B cell (primary cell): ENCODE results near the gene HES1.

Experiments
- EZH2 ChIP-seq: IDR thresholded peaks from 2 replicates; pipeline ENCODE4 v1.6.1; 2012; ENCODE audit warnings: borderline replicate concordance, low read depth, mild to moderate bottlenecking, moderate library complexity, low read length; ENCODE audit not compliant: insufficient read depth, poor library complexity, severe bottlenecking
- TF ChIP-seq, protein P1 (sequence below): fragments of 200-600 bp; IDR thresholded peaks from one replicate; pipeline ENCODE4 v1.8.0; 2022; ENCODE audit warnings: antibody characterized with exemption, mild to moderate bottlenecking

DNA sequence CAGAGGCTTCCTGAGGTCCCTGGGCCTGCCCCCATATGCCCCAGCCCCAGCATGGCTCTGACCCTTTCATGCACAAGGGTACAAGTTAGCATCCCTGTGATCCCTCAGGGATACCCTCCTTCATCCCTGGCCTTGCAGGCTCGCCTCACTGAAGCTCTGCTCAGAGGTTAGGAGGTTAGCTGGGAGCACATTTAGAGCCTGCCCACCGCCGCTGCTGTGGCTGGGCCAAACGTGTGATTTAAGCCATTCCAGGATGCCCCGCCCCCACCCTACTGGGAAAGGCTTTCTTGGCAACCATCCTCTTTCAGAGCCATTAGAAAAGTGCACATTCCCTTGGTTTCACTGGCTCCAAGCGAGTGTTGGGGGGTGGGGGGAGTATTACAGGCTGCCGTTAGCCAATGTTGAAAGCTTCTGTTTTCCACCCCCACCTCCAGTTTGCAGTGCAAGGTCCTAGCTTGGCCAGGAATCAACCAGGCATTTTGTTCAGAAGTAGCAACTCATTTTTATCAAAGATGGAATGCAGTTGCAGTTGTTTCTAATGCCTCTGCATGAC, 6.3 kb upstream of the HES1 start:
- no peak for TF ChIP-seq EZH2
- TF ChIP-seq, protein P1, sequence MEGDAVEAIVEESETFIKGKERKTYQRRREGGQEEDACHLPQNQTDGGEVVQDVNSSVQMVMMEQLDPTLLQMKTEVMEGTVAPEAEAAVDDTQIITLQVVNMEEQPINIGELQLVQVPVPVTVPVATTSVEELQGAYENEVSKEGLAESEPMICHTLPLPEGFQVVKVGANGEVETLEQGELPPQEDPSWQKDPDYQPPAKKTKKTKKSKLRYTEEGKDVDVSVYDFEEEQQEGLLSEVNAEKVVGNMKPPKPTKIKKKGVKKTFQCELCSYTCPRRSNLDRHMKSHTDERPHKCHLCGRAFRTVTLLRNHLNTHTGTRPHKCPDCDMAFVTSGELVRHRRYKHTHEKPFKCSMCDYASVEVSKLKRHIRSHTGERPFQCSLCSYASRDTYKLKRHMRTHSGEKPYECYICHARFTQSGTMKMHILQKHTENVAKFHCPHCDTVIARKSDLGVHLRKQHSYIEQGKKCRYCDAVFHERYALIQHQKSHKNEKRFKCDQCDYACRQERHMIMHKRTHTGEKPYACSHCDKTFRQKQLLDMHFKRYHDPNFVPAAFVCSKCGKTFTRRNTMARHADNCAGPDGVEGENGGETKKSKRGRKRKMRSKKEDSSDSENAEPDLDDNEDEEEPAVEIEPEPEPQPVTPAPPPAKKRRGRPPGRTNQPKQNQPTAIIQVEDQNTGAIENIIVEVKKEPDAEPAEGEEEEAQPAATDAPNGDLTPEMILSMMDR, result no peak
